IgD-negative memory B cell (primary cell): ENCODE results near the gene ELF1. TPM values are rescaled to one million over a fixed set of nuclear protein-coding genes. Genes with fewer than 3 reads are reported as not detected.

ENCODE experiments used
- H3K27ac Mint-ChIP-seq, 3 donors: one replicate each; pipeline ENCODE4 v1.8.0; 2020 to 2022; ENCODE audit warnings: mild to moderate bottlenecking in 3 of 3, mixed read lengths in 3 of 3, moderate library complexity in 1 of 3
- H3K27me3 Mint-ChIP-seq: one replicate; pipeline ENCODE4 v1.8.0; 2021; ENCODE audit warnings: mixed read lengths
- H3K36me3 Mint-ChIP-seq: one replicate; pipeline ENCODE4 v1.8.0; 2020; ENCODE audit warnings: mild to moderate bottlenecking, mixed read lengths
- H3K4me1 Mint-ChIP-seq, 3 donors: one replicate each; pipeline ENCODE4 v1.8.0; 2020 to 2022; ENCODE audit warnings: mixed read lengths in 3 of 3, mild to moderate bottlenecking in 1 of 3
- H3K4me3 Mint-ChIP-seq, 4 donors: one replicate each; pipeline ENCODE4 v1.8.0; 2020 to 2022; ENCODE audit warnings: mild to moderate bottlenecking in 4 of 4, mixed read lengths in 4 of 4, moderate library complexity in 3 of 4
- H3K9me3 Mint-ChIP-seq, 3 donors: one replicate each; pipeline ENCODE4 v1.8.0; 2020 to 2021; ENCODE audit warnings: mixed read lengths in 3 of 3, mild to moderate bottlenecking in 1 of 3
- polyA plus RNA-seq: library from polyadenylated mRNA; unstranded; fragments of 300-500 nt; fragmentation: Illumina TruSeq; gene quantifications from one replicate; pipeline ENCODE4 v1.2.3, GENCODE V29; 2021

ELF1 gene
- polyA plus RNA-seq, 1 donor from 2014 or later: 148 TPM

- H3K36me3 Mint-ChIP-seq: peaks cover 4% of the 10 kb centered on the region
- H3K27me3 Mint-ChIP-seq: no peaks in the 10 kb centered on the region
- peaks cover 71 to 86% (median 83%) of the 10 kb centered on the region in 3 donors for H3K4me1 Mint-ChIP-seq
- peak overlapping the region in 3 of 4 donors; percentile 23 to 83 (median 70) for H3K4me3 Mint-ChIP-seq
- H3K9me3 Mint-ChIP-seq: no peaks in the 10 kb centered on the region
- peak overlapping the region; percentile 16 to 74 (median 35) for H3K27ac Mint-ChIP-seq
Measured at GRCh38 chr13:40971321-40971720, 47.8 kb downstream of the ELF1 start.

DNA sequence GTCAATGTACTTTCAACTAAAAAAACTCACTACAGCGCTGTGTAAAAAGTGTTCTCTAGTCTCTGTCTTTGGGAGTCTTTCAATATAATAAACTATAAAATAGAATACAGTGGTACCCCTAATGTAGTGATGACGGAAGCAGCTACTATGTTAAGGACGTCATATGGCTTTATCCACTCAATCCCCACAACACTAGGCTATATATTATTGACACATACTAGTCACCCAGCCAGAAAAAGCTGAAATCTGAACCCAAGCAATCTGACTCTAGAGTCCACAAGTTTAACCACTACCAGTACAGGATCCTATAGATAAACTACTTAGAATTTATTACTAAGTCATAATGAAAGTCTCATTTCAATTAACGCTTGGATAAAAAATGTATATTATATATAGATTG, 48.3 kb downstream of the ELF1 start:
- H3K4me3 Mint-ChIP-seq: peak overlapping the region in 3 of 4 donors; percentile 11 to 88 (median 55)
- no peaks in the 10 kb centered on the region for H3K9me3 Mint-ChIP-seq
- peaks cover 4% of the 10 kb centered on the region for H3K36me3 Mint-ChIP-seq
- peaks cover 70 to 84% (median 83%) of the 10 kb centered on the region in 3 donors for H3K4me1 Mint-ChIP-seq
- peak overlapping the region; percentile 51 to 89 (median 76) for H3K27ac Mint-ChIP-seq
- H3K27me3 Mint-ChIP-seq: no peaks in the 10 kb centered on the region

GRCh38 chr13:40969169-40969901, 49.8 kb downstream of the ELF1 start:
- H3K36me3 Mint-ChIP-seq: peaks cover 2% of the 10 kb centered on the region
- no peaks in the 10 kb centered on the region for H3K27me3 Mint-ChIP-seq
- peak overlapping the region; percentile 55 to 88 (median 66) for H3K4me3 Mint-ChIP-seq
- peak overlapping the region; percentile 84 to 89 (median 86) for H3K27ac Mint-ChIP-seq
- no peaks in the 10 kb centered on the region for H3K9me3 Mint-ChIP-seq
- peaks cover 73 to 89% (median 82%) of the 10 kb centered on the region in 3 donors for H3K4me1 Mint-ChIP-seq

- Mint-ChIP-seq H3K4me1 (peaks cover 74 to 90% (median 81%) of the 10 kb centered on the region in 3 donors), H3K4me3 (peak overlapping the region in 2 of 4 donors; percentile 25 to 63), H3K27ac (peak overlapping the region in 1 of 3 donors; percentile 89)
Measured at GRCh38 chr13:40968416-40969000, 50.6 kb downstream of the ELF1 start.

GRCh38 chr13:40966298-40966697, 52.8 kb downstream of the ELF1 start:
- Mint-ChIP-seq H3K9me3 (no peaks in the 10 kb centered on the region), H3K36me3 (peaks cover 2% of the 10 kb centered on the region), H3K4me1 (peaks cover 72 to 88% (median 79%) of the 10 kb centered on the region in 3 donors), H3K4me3 (peak overlapping the region in 3 of 4 donors; percentile 29 to 76 (median 48)), H3K27me3 (no peaks in the 10 kb centered on the region), H3K27ac (peak overlapping the region in 2 of 3 donors; percentile 50 to 71)

More at GRCh38 chr13:40968416-40969000, 50.6 kb downstream of the ELF1 start:
- H3K27me3 Mint-ChIP-seq: no peaks in the 10 kb centered on the region
- peaks cover 4% of the 10 kb centered on the region for H3K36me3 Mint-ChIP-seq
- no peaks in the 10 kb centered on the region for H3K9me3 Mint-ChIP-seq

DNA sequence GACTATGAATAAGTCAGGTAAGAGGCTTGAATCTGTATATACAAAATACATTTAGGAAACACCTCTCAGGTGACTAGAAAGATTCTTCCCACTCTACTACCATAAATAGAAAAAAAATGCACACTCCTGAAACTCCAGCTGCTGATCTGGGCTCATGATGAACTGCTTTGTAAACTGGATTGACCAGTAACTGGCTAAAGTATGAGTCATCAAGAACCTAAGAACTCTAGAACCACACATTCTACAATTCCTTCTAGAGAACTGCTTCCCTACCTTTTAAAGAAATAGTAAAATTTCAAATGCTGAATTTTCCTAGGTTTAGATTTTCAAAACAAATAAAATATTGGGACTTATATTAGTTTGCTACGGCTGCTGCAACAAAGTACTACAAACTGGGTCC, 55.2 kb downstream of the ELF1 start:
- H3K4me1 Mint-ChIP-seq: peaks cover 63 to 77% (median 70%) of the 10 kb centered on the region in 3 donors
- H3K4me3 Mint-ChIP-seq: peak overlapping the region in 2 of 4 donors; percentile 65 to 67
- H3K9me3 Mint-ChIP-seq: no peaks in the 10 kb centered on the region
- peaks cover 2% of the 10 kb centered on the region for H3K36me3 Mint-ChIP-seq
- no peaks in the 10 kb centered on the region for H3K27me3 Mint-ChIP-seq
- H3K27ac Mint-ChIP-seq: peak overlapping the region in 2 of 3 donors; percentile 16 to 63

- peaks cover 11% of the 10 kb centered on the region for H3K36me3 Mint-ChIP-seq
- no peaks in the 10 kb centered on the region for H3K9me3 Mint-ChIP-seq
- no peaks in the 10 kb centered on the region for H3K27me3 Mint-ChIP-seq
- peaks cover 60 to 66% (median 62%) of the 10 kb centered on the region in 3 donors for H3K4me1 Mint-ChIP-seq
- peak overlapping the region; percentile 85 to 93 (median 86) for H3K27ac Mint-ChIP-seq
- H3K4me3 Mint-ChIP-seq: peak overlapping the region; percentile 8 to 89 (median 72)
Measured at GRCh38 chr13:40961826-40962225, 57.3 kb downstream of the ELF1 start.

DNA sequence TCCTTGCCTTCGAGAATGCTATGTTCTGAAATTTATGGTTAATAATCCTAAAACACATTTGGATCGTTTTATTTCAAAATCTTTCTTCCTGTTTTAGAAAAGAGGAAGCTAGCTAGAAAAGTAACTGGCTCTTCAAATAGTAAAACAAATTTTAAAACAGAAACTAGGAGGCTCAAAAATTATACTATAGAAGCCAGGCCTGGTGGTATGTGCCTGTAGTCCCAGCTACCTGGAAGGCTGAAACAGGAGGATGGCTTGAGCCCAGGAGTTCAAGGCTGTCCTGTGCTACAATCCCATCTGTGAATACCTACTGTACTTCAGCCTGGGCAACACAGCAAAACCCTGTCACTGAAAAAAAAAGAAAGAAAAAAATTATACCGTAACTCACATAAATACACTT, 57.9 kb downstream of the ELF1 start:
- H3K27ac Mint-ChIP-seq: peak overlapping the region; percentile 85 to 93 (median 86)
- peaks cover 11% of the 10 kb centered on the region for H3K36me3 Mint-ChIP-seq
- peak overlapping the region; percentile 8 to 89 (median 72) for H3K4me3 Mint-ChIP-seq
- no peaks in the 10 kb centered on the region for H3K9me3 Mint-ChIP-seq
- H3K4me1 Mint-ChIP-seq: peaks cover 56 to 60% (median 57%) of the 10 kb centered on the region in 3 donors
- no peaks in the 10 kb centered on the region for H3K27me3 Mint-ChIP-seq

DNA sequence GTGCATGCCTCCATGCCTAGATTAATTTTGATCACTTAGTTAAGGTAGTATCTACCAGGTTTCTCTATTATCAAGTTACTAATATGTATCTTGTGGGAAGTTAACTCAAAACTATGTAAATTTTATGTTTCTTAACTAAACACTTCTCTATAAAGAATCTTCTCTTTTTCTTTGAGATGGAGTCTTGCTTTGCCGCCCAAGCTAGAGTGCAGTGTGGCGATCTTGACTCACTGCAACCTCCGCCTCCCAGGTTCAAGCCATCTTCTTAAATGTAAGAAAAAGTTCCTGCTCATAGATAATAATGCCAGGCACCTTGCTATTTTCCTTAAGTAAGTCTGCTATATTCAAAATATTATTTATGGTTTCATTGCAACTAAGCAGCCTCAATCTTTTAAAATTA, 58.4 kb downstream of the ELF1 start:
- peak overlapping the region; percentile 20 to 86 (median 85) for H3K27ac Mint-ChIP-seq
- H3K9me3 Mint-ChIP-seq: no peaks in the 10 kb centered on the region
- peak overlapping the region in 3 of 4 donors; percentile 58 to 89 (median 87) for H3K4me3 Mint-ChIP-seq
- H3K4me1 Mint-ChIP-seq: peaks cover 53 to 55% (median 54%) of the 10 kb centered on the region in 3 donors
- H3K27me3 Mint-ChIP-seq: no peaks in the 10 kb centered on the region
- H3K36me3 Mint-ChIP-seq: peaks cover 11% of the 10 kb centered on the region

DNA sequence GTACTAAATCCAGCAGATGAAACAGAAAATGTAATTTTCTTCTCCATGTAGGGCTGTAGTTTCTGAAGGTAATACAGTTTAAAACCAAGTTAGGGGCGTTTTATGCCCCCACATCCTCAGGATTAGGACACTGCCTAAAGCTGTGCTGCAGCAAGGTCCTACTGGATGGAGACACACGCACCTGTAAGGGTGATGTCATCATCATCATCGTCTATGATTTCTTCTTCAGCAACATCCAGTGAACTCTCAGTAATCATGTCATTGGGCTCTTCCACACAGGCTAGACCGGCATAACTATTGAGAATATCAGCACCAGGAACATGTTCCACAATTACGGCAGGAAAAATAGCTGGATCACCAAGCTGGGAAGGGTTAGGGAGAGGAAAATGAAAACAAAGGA, 60.5 kb downstream of the ELF1 start:
- no peaks in the 10 kb centered on the region for H3K9me3 Mint-ChIP-seq
- H3K4me1 Mint-ChIP-seq: peaks cover 33 to 42% (median 37%) of the 10 kb centered on the region in 3 donors
- H3K36me3 Mint-ChIP-seq: peaks cover 10% of the 10 kb centered on the region
- H3K4me3 Mint-ChIP-seq: no peak overlapping the region
- H3K27me3 Mint-ChIP-seq: no peaks in the 10 kb centered on the region
- peak overlapping the region in 1 of 3 donors; percentile 80 for H3K27ac Mint-ChIP-seq

GRCh38 chr13:40946485-40946884, 72.6 kb downstream of the ELF1 start:
- Mint-ChIP-seq H3K4me3 (no peak overlapping the region), H3K27ac (peak overlapping the region in 2 of 3 donors; percentile 64 to 83), H3K27me3 (no peaks in the 10 kb centered on the region), H3K4me1 (peaks cover 5 to 21% (median 8%) of the 10 kb centered on the region in 3 donors), H3K36me3 (peaks cover 2% of the 10 kb centered on the region), H3K9me3 (no peaks in the 10 kb centered on the region)

DNA sequence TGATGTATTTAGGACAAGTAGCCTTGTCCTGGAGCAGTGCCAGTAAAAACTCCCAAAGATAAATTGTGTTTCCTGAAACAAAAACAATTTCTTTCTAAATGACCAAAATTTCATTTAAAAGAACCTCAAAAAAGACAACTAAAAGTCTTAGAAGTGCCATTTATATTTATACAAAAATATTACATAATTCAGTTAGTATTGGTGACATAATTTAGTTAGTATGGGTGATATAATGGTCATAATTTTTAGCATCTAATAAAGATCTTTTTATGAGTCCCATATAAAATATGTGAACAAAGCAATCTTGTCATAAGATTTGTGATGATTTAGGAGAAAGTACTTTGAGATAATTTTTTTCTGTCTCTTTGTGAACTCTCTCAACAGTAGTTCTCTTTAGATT, 76.0 kb downstream of the ELF1 start:
- peak overlapping the region in 1 of 3 donors; percentile 71 for H3K27ac Mint-ChIP-seq
- peaks cover 2% of the 10 kb centered on the region for H3K36me3 Mint-ChIP-seq
- H3K4me1 Mint-ChIP-seq: peaks cover 0 to 21% (median 3%) of the 10 kb centered on the region in 3 donors
- H3K4me3 Mint-ChIP-seq: no peak overlapping the region
- no peaks in the 10 kb centered on the region for H3K9me3 Mint-ChIP-seq
- H3K27me3 Mint-ChIP-seq: no peaks in the 10 kb centered on the region

DNA sequence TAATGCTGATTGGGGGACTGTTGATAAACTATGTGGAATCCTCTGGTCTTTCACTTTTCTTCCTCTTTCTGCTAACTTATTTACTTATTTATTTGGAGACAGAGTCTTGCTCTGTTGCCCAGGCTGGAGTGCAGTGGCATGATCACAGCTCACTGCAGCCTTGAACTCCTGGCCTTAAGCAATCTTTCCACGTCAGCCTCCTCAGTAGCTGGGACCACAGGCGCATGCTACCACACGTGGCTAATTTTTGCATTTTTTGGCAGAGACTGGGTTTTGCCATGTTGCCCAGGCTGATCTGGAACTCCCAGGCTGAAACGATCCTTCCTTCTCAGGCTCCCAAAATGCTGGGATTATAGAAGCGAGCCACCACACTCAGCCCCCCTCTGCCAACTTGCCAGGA, 77.5 kb downstream of the ELF1 start:
- Mint-ChIP-seq H3K27ac (peak overlapping the region in 1 of 3 donors; percentile 64), H3K4me1 (peaks cover 0 to 15% (median 3%) of the 10 kb centered on the region in 3 donors), H3K9me3 (no peaks in the 10 kb centered on the region), H3K27me3 (no peaks in the 10 kb centered on the region), H3K4me3 (no peak overlapping the region), H3K36me3 (no peaks in the 10 kb centered on the region)

DNA sequence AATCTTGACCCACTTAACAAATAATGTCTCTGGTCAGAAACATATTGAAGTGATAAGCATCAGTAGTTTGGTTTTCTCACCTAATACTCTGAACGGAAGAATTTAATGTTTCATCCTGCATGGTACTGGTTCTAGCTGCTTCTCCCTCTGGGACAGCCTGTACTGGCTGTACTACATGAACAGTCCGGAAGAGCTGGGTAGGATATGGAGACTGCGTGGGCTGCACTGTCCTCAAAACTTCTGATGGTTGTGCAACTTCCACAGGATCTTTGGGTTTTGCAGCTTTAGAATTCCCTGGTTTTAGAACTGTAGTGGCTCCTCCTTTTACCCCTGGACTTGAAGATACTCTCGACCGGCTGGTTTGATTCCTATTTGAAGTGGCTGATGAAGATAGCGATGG, 78.3 kb downstream of the ELF1 start:
- Mint-ChIP-seq H3K36me3 (no peaks in the 10 kb centered on the region), H3K27me3 (no peaks in the 10 kb centered on the region), H3K4me1 (peaks cover 2 to 19% (median 3%) of the 10 kb centered on the region in 3 donors), H3K9me3 (no peaks in the 10 kb centered on the region), H3K27ac (peak overlapping the region; percentile 14 to 64 (median 20)), H3K4me3 (no peak overlapping the region)

DNA sequence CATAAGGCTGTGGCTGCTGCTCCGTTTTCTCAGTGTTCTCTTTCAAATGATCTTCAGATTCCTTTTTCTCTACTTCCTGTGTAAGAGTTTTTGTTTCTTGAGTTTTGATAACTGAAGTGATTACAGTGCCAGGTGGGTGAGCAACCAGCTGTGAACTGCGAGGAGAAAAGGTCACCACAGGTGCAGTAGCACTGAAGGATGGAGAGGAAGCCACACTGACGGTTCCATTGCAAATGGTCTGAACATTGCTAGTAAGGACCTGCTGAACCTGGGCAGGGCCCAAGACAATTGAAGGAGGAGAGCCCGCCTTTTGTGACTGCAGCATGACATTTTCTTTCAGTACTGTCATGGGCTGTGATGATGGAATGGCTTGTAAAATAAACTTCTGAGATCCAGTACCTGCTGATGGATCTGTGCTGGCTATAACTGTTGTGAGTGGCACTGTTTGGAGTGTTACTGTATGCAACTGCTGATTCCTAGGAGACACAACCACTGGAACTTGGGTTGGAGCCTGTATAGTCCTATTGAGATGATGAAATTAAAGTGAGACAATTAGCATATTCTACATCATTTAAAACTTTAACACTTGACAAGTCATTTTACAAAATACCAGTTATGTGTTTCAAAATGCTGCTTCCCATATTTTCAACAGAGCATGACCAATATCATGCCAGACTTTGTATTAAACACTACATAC, 85.5 kb downstream of the ELF1 start:
- Mint-ChIP-seq H3K36me3 (peaks cover 2% of the 10 kb centered on the region), H3K4me3 (peak overlapping the region in 2 of 4 donors; percentile 58 to 69)

More for the DNA sequence above, 85.5 kb downstream of the ELF1 start:
- Mint-ChIP-seq H3K27ac (peak overlapping the region in 2 of 3 donors; percentile 36 to 42), H3K4me1 (peaks cover 19 to 24% (median 20%) of the 10 kb centered on the region in 3 donors), H3K27me3 (no peaks in the 10 kb centered on the region), H3K9me3 (no peaks in the 10 kb centered on the region)
